ENCODE results near the gene OSBPL2. TPM values are rescaled to one million over a fixed set of nuclear protein-coding genes. Genes with fewer than 3 reads are reported as not detected.

OSBPL2 gene
- total and polyA plus RNA-seq, 2 donors (not counting 3 experiments of a cell fraction or from before 2014, with no cell fraction given): 13.1 to 33.0 TPM

GRCh38 chr20:62248890-62249560 is 10.7 kb downstream of the OSBPL2 start:
- Histone ChIP-seq H3K79me2 (ENCODE audit: control insufficient read depth, insufficient read depth, low read length) (peaks cover 2% of the 10 kb centered on the region), H3K4me2 (ENCODE audit: insufficient read depth, low read length) (no peak overlapping the region), H2AFZ (ENCODE audit: low read depth, low read length) (no peak overlapping the region), H3K36me3 (ENCODE audit: control insufficient read depth in 2 of 2, extremely low read depth in 1 of 2, insufficient read depth in 2 of 2, low read length in 2 of 2) (peaks cover 0 to 4% of the 10 kb centered on the region in 2 experiments), H3K9me1 (replicated peaks; ENCODE audit: control insufficient read depth, extremely low read depth, insufficient read depth, low read length) (no peaks in the 10 kb centered on the region), H3K27me3 (ENCODE audit: control insufficient read depth in 2 of 2, insufficient read depth in 2 of 2, low read length in 2 of 2) (no peaks in the 10 kb centered on the region), H3K4me1 (ENCODE audit: control insufficient read depth, extremely low read depth, insufficient read depth, low read length) (no peaks in the 10 kb centered on the region), H3K4me3 (replicated peaks in 1 of 3; ENCODE audit: insufficient read depth in 1 of 3, low read depth in 1 of 3, low read length in 3 of 3) (no peak overlapping the region), H4K20me1 (replicated peaks; ENCODE audit: control insufficient read depth, extremely low read depth, insufficient read depth, low read length) (no peaks in the 10 kb centered on the region), H3K9me3 (replicated peaks; ENCODE audit: control insufficient read depth, insufficient read depth, low read length) (no peaks in the 10 kb centered on the region), H3K9ac (replicated peaks; ENCODE audit: extremely low read depth, insufficient read depth, low read length) (no peak overlapping the region), H3K27ac (ENCODE audit: insufficient read depth, low read depth, low read length) (no peak overlapping the region)
- dilution Hi-C loops (cut with MboI; ENCODE audit: extremely low pct_ligation_motif_present, low sequenced_read_pairs) (no loop called here), intact Hi-C loops (cut with micrococcal nuclease) (no loop called here)
- ChIA-PET CTCF (no interaction called here), POLR2A (no interaction called here)
- no TSS peak for BruUV-seq (replicated peaks)
- DNase-seq (ENCODE audit: low read depth, low spot score) (no peak), FAIRE-seq (no peak)
- TF ChIP-seq MYC (IDR thresholded peaks at IDR 0.05; ENCODE audit: low read depth, low read length) (no peak), FOS (IDR thresholded peaks at IDR 0.05; ENCODE audit: borderline replicate concordance, insufficient read depth, low read length) (no peak), POLR2A (IDR thresholded peaks at IDR 0.05; ENCODE audit: low read depth, low read length) (no peak), EZH2 (IDR thresholded peaks at IDR 0.05; ENCODE audit: borderline replicate concordance, low read depth, low read length, severe bottlenecking) (no peak), JUN (IDR thresholded peaks at IDR 0.05; ENCODE audit: borderline replicate concordance, insufficient read depth, insufficient read length, low read depth) (no peak), GATA2 (IDR thresholded peaks at IDR 0.05; ENCODE audit: insufficient read depth, insufficient read length, low read depth, low read length) (no peak), POLR2AphosphoS5 (IDR thresholded peaks at IDR 0.05; ENCODE audit: insufficient read depth, low read depth, low read length) (no peak)
- TF ChIP-seq, protein P1, sequence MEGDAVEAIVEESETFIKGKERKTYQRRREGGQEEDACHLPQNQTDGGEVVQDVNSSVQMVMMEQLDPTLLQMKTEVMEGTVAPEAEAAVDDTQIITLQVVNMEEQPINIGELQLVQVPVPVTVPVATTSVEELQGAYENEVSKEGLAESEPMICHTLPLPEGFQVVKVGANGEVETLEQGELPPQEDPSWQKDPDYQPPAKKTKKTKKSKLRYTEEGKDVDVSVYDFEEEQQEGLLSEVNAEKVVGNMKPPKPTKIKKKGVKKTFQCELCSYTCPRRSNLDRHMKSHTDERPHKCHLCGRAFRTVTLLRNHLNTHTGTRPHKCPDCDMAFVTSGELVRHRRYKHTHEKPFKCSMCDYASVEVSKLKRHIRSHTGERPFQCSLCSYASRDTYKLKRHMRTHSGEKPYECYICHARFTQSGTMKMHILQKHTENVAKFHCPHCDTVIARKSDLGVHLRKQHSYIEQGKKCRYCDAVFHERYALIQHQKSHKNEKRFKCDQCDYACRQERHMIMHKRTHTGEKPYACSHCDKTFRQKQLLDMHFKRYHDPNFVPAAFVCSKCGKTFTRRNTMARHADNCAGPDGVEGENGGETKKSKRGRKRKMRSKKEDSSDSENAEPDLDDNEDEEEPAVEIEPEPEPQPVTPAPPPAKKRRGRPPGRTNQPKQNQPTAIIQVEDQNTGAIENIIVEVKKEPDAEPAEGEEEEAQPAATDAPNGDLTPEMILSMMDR (IDR thresholded peaks at IDR 0.05; ENCODE audit: extremely low read depth in 1 of 2, insufficient read depth in 1 of 2, low read depth in 1 of 2, low read length in 2 of 2): no peak
- TF ChIP-seq, protein P2, sequence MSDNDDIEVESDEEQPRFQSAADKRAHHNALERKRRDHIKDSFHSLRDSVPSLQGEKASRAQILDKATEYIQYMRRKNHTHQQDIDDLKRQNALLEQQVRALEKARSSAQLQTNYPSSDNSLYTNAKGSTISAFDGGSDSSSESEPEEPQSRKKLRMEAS (IDR thresholded peaks at IDR 0.05; ENCODE audit: insufficient read depth, insufficient read length): no peak

Data from endothelial cell of umbilical vein (primary cell).